ENCODE measurements around the gene NDUFS1.
A peak's percentile ranks its signal among the peaks of the same experiment; 100 is the strongest.
"Not testable (repeated sequence)": the region's sequence is repeated elsewhere in the genome, so short reads cannot be mapped to it uniquely, and the experiment has no call there.

NDUFS1 gene

DNA sequence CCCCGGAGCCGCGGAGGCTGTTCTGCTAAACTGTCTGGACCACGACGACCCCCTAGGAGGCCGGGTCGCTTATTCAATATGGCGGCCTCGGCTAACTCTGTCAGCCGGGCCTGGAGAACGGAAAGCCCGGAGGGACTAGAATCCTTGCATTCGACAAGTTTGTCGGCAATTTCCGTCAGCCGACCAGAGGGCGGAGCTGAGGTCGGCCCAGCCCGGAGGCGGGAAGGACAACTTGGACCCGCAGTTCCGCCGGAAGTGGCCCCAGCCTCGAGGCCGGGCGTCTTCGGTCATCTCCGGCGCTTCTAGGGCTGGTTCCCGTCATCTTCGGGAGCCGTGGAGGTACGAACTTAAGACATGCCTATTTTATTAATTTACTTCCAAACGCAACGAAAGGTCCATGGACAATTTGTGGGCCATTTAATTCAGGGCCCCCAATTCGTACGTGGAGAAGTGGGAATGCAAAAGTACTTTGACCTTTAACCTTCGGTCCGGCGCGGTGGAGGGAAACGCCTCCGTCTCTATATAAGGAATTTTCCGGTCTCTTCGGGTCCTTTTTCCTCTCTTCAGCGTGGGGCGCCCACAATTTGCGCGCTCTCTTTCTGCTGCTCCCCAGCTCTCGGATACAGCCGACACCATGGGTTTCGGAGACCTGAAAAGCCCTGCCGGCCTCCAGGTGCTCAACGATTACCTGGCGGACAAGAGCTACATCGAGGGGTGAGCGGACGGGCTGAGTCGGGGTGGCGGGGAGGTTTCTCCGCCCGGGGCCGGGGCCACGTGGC is at the start of gene NDUFS1, which contains the start of gene EEF1B2:
TSS of gene NDUFS1 (minus strand) at position 99 of the 779 bp plus-strand sequence. CDS start 5,766 bp downstream, outside the sequence.
TSS of gene EEF1B2 (plus strand) at position 550 of the 779 bp plus-strand sequence. CDS start at position 635, 85 bp downstream.
- peak; percentile 89 for DNase-seq

DNA sequence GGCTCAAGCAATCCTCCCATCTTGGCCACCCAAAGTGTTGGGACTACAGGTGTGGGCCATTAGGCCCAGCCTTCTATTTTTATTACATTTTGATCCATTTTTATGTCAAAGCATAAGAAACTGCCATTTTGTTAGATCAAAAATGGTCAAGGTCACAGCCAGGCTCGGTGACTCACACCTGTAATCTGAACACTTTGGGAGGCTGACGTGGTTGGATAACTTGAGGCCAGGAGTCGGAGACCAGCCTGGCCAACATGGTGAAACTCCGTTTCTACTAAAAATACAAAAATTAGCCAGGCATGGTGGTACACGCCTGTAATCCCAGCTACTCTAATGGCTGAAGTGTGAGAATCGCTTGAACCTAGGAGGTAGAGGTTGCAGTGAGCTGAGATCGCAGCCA is 49.7 kb upstream of the NDUFS1 start:
- DNase-seq, result no peak

DNA sequence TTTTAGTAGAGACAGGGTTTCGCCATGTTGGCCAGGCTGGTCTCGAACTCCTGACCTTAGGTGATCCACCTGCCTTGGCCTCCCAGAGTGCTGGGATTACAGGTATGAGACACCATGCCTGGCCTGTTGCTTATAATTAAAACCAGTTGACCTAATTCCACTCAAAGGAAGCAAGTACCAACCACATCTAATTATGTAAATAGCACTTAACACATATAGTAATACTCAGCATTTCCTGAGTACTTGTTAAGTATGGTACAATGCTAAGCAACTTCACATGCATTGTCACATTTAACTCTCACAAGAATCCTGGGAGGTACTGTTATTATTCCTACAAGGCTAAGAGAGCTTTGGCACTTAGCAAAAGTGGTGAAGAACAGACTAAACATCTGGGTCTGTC is 48.1 kb upstream of the NDUFS1 start:
- not testable (repeated sequence) for DNase-seq

DNA sequence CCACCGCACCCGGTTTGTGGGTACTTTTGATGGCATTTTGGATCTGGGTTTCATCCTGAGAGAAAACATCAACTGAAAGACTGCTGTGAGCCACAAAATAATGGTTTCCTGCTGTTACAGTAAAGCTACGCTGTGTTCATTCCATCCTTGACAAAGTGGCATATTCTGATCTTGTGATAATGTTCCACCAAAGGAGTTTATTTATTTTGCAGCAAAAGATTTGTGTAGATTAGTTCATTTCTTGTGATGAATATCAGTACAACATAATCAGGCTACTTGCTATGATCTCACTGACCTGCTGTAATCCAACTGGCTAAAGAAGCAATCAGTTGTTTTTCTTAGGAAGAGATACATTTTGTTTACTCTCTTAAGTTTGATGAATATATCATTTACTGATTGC is 45.5 kb upstream of the NDUFS1 start:
- DNase-seq, result no peak

DNA sequence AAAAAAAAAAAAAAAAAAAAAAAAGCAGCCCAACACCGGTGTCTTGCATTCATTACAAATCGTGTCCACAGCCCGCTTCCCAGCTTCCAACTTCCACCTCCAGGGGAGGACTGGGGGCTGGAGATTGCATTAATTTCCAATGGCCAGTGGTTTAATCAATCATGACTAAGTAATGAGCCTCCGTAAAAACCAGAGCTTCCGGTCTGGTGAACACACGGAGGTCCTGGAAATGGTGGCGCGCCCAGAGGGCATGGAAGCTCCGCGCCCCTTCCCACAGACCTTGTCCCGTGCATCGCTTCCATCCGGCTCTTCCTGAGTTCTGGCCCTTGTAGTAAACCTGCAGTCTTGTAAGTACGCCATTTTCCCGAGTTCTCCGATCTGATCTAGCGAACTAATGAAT is 44.1 kb upstream of the NDUFS1 start:
- no peak for DNase-seq

DNA sequence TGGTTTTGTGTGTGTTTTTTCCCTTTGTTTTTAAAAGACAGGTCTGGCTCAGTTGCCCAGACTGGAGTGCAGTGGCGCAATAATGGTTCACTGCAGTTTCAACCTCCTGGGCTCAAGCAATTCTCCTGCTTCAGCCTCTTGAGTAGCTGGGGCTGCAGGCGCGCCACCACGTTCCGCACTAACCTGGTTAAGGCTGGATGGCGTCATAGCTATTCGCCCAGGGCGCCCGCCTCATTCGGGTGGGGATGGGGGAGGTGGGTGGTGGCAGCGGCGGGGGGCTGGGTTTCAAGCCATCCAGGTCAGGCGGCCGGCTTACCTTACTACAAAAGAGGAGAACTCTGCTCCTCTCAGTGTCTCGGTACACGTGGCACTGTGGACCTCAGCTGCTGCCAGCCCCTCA is 43.2 kb upstream of the NDUFS1 start:
- no peak for DNase-seq

DNA sequence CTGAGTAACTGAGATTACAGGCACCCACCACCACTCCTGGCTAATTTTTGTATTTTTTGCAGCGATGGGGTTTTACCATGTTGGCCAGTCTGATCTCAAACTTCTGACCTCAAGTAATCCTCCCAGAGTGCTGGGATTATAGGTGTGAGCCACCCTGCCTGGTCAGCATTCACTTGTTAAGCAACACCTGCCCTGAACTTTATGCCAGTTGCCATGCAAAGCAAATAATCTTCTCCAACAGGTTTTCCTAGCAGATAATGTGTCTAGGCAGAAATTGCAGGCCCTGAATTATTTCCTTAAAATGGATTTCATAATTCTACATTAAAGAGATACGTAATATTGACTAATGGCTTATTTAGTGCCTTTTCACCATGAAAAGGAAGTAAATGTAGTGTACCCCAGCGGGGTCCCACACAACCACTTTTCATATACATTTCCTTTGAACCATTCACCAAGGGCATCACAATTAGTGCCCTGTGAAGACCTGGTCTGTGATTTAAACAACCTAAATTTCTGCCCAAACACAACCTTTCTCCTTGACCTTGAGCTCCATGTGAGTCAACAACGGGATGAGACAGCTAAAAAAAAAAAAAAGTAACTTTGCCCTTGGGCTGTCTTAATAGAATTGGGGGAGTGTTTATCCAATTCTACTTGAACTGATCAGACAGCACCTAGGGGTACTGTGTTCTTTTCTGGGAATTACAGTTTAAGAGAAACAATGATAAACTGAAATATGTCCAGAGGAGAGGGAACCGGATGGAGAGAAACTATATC is 42.0 kb upstream of the NDUFS1 start:
- no peak for DNase-seq

DNA sequence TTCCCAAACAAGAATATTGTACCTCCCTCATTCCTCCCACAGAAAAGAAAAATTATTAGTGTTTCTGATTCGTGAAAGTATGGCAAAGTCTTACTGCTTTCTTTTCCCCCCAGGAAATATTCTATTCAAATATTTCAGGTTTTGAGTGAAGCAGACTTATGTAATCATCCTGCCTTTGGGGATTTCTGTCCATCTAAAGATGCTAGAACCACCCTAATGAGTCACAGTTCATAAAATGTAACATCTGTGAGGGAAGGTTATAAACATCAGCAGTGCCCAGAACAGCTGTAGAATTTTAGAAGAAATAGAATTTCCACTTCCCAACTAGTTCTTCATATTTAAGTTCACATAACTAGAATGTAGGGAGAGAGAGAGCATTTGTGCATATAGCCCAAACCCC is 39.4 kb upstream of the NDUFS1 start:
- DNase-seq, result no peak

DNA sequence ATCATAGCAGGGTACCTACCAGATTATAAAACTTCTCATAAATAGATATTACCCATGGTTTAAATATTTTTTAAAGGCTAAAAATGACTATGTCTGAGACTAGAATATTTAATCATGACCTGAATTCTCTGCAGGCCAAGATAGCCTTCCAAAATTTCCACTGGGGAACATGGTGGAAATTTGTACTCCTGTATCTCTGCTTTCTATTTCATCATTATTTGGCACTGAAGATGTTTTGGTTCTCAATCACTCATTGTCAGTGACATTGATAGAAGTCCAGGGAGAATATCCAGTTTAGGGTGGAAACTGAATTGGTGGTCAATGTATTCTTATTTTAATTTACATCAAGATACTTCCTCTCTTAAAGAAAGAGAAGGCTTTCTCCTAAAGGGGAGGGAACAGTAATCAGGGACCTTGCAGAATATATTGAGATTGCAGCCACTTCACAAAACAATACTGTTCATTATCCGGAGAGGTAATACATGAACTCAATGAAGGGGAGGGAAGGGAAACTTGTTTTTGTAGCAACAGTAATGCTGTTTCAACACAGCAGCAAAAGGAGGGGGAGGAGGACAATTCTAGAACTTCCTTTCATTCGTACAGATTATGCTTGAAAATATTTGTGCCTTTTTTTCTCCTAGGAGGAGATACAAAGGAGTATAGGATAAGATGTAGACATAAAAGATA is 34.6 kb upstream of the NDUFS1 start:
- no peak for DNase-seq

DNA sequence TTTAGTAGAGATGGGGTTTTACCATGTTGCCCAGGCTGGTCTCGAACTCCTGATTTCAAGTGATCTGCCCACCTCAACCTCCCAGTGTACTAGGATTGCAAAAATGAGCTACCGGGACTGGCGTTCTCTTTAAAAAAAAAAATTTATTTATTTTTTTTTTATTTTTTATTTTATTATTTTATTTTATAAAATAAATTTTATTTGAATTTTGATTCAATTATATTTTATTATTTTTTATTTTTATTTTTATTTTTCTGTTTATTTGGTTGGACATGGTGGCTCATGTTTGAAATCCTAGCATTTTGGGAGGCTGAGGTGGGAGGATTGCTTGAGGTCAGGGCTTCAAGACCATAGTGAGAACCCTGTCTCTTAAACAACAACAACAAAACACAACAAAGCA is 32.9 kb upstream of the NDUFS1 start:
- no peak for DNase-seq

DNA sequence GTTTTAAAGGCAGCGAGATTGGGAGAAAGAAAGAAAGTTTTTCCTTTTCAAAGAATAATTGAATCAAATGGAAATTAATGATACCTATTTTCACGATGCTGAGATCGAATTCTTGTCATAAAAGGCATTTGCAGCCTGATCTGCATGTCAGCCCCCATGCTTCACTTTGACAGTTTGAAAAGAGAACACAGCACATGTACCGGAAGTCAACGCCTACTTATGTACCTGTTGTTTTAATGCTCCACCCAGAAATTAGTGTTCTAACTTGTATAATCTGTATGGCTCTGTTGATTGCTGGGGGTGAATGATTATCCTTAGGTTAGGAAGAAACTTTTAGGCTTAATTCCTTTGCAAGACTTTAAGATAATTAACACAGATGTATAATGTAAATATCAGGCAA is 31.4 kb upstream of the NDUFS1 start:
- DNase-seq, result no peak

DNA sequence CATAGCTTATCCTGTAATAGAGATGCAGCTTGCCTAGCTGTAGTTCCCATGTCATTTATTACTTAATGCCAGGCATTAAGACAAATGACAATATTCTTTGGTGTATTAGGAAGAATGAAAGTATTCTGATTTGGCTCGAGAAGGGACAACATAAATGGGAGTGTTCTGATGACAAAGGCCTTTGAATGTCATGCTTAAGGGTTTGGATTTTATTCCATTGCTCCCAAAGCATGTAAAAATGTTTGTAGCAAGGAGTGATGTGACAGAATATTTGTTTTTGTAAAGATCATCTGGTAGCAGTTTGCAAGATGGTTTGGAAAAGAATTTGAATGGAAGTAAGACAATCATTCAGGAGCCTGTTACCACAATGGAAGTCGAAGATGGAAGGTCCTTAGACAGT is 30.9 kb upstream of the NDUFS1 start:
- no peak for DNase-seq

DNA sequence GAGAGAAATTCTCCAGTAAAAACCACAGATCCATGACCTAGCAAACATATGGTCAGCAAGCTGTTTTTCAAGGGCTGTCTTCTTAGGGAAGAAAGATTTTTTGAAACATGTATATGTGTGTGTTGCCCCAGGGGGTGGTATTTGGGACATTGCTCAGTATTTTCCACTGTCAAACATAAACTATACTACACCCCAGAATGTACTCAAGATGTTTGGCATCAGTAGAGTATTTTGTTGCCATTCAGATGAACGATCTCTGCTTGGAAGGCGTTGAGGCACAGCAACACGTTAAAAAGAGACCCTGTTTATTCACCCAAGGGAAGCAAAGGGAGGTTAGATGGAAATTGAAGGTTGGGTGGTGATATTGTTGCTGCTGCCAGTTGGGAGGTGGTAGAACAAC is 30.4 kb upstream of the NDUFS1 start:
- no peak for DNase-seq

DNA sequence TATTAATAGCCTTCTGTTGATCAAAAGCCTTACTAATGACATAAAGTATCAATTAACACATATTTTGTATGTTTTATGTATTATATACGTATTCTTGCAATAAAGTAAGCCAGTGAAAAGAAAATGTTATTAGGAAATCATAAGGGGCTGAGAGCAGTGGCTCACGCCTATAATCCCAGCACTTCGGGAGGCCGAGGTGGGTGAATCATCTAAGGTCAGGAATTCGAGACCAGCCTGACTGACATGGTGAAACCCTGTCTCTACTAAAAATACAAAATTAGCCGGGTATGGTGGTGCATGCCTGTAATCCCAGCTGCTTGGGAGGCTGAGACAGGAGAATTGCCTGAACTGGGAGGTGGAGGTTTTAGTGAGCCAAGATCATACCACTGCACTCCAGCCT is 22.3 kb upstream of the NDUFS1 start:
- not testable (repeated sequence) for DNase-seq

DNA sequence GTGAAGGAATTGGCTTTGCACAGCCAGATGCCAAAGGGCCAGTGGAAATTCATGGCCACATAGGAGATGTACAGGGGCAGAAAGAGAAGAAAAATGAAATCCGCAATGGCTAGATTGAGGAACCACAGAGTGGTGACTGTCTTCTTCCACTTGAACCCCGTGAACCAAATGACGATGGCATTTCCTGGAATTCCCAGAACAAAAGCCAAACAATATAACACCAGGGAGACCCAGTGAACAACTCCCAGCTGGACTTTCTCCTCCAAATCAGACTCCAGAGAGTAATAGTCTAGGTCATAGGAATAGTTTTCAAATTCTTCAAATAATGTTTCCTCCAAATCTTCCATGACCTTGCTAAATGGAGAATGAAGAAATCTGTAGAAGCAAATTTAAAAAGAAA is 17.7 kb upstream of the NDUFS1 start:
- DNase-seq, result no peak

DNA sequence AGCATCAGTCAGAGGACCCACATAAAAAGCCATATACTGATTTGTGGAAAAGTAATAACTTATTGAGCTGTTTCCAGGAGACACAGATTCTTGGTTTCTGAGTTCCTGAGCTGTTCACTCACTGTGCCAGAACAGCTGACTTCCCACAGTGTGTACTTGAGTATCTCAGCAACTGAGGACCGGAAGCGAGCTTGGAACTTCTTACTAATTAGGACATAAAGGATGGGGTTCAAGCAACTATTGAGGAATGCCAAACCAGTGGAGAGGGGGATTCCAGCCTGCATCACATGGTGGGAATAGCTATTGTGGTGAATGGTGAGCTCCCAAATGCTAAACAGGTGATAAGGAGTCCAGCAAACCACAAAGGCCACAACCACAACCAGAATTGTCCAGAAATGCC is 16.9 kb upstream of the NDUFS1 start:
- DNase-seq, result no peak

DNA sequence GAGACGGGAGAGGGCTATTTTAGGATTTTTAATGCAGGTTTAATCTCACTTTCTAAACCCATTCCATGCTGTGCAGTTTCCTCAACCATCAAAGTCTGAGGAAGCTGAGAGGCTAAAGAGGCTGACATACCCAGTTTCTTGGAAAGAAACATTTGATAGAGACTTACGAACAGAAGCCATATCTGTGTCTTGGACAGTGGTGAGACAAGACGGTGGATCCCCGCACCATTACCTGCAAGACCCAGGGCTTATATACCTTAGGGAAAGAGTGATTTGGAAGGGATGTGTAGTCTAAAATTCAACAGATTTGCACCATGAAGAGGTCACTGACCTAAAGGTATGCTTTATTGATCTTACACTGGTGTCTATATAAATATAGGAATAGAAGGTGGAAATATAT is 13.9 kb upstream of the NDUFS1 start:
- DNase-seq, result no peak

DNA sequence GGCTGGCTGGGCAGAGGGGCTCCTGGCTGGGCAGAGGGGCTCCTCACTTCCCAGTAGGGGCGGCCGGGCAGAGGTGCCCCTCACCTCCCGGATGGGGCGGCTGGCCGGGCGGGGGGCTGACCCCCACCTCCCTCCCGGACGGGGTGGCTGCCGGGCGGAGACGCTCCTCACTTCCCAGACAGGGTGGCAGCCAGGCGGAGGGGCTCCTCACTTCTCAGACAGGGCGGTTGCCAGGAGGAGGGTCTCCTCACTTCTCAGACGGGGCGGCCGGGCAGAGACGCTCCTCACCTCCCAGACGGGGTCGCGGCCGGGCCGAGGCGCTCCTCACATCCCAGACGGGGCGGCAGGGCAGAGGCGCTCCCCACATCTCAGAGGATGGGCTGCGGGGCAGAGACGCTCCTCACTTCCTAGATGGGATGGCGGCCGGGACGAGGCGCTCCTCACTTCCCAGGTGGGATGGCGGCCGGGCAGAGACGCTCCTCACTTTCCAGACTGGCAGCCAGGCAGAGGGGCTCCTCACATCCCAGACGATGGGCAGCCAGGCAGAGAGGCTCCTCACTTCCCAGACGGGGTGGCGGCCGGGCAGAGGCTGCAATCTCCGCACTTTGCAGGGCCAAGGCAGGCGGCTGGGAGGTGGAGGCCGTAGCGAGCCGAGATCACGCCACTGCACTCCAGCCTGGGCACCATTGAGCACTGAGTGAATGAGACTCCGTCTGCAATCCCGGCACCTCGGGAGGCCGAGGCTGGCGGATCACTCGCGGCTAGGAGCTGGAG is 12.6 kb upstream of the NDUFS1 start:
- not testable (repeated sequence) for DNase-seq

DNA sequence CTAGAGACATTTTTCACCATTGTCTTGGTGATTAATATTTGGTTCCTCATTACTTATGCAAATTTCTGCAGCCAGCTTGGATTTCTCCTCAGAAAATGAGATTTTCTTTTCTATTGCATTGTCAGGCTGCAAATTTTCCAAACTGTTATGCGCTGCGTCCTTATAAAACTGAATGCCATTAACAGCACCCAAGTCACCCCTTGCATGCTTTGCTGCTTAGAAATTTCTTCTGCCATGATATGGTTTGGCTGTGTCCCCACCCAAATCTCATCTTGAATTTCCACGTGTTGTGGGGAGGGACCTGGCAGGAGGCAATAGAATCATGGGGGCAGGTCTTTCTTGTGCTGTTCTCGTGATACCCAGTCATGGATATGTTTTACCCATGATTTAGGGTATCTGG is 9.0 kb upstream of the NDUFS1 start:
- DNase-seq, result not testable (repeated sequence)

DNA sequence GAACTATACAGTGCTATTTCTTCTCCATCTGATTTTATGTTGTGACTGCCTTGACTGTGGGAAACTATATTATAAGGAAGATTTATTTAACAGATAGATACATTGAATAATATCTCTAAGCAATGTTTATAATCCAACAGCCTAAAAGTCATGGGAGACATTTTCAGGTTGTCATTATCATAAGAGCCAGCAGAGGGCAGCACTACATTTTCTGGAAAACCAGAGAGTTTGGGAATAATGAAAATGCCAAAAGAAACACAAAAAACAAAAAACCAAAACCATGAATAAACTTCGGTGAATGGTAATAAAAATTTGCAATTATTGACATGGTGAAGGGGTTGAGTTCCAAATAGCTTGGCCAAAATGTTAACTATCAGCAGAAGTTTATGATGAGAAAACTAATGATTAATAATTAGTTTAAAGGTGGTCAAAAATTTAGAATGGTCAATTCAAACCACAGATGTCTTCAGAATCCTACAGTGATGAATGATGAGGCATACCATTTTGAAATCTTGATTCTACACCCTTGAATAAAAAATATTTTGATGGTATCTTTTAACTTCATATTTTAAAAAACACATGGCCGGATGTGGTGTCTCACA is 5.1 kb upstream of the NDUFS1 start:
- DNase-seq, result no peak

DNA sequence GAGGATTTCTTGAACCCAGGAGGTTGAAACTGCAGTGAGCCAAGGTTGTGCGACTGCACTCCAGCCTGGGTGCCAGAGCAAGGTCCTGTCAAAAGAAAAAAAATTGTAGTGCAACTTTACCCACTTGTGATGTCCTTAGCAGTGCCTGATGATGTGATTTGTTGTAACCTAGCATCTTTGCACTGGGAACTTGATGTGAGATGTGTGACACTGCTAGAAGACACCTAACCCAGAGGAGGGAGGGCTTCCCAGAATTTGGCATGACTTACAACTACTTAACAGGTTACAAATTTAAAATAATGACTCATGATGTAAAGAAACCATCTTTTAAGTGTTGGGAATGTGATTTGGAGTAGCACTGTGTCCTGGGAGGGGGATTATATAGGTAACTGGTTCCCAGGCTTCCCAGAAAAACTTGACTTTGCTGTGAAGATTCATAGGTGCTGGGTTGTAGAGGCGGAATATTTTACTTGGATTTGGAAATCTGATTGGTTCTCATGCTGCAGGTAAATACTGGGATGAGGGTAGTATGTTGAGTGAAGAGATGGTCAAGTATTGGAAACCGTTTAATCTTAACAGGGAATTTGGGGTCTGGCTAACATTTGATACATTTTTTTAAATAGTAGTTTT is 4.1 kb upstream of the NDUFS1 start:
- no peak for DNase-seq

DNA sequence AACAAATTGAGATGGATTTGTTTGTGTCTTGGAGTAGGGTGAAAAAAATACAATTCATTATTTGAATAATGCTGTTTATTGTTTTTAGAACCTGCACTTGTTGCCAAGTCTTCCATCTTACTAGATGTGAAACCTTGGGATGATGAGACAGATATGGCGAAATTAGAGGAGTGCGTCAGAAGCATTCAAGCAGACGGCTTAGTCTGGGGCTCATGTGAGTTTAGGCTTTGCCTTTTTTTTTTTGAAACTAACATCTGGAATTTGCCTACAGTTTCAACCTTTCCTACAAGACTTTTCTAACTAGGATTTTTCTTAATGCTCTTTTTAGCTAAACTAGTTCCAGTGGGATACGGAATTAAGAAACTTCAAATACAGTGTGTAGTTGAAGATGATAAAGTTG is 3.2 kb upstream of the NDUFS1 start:
- DNase-seq, result not testable (repeated sequence)

Measured in GF-D8 (cell line).